Measurements from ENCODE around the gene SKIL. TPM values are rescaled to one million over a fixed set of nuclear protein-coding genes. Genes with fewer than 3 reads are reported as not detected.

Gene SKIL
- 10 to 100 TPM; 16.3 to 18.8 TPM for total RNA-seq

GRCh38 chr3:170357176-170358041 lies at the start of gene SKIL:
Gene SKIL (plus strand): TSS chr3:170357715. CDS start chr3:170360332, 2,617 bp downstream.

GRCh38 chr3:170418422-170419398 lies 61.2 kb downstream of the SKIL start, which contains the start of gene CLDN11:
Gene CLDN11 (plus strand): TSS chr3:170418868. CDS start chr3:170419067, 199 bp downstream.

Small RNAs within 50 kb of the gene (microRNA-seq; reads per million reads assigned to microRNA genes)
- not detected for gene MIR6828 (ENCODE audit: borderline microRNAs expressed, borderline replicate concordance)

Other genes starting within 250 kb of the SKIL start
- 10 to 100 TPM; 71.9 to 80.9 TPM for gene PHC3, start 176.0 kb upstream of the SKIL start, total RNA-seq
- 10 to 100 TPM; 20.8 to 23.5 TPM for gene PRKCI, start 135.3 kb upstream of the SKIL start, total RNA-seq
- gene CLDN11, start 61.2 kb downstream of the SKIL start, total RNA-seq: under 1 TPM in 1 of 2 experiments, not detected in 1; 0.10 TPM
- gene SLC7A14, start 228.4 kb downstream of the SKIL start, total RNA-seq: not detected

Measured in activated naive CD4-positive, alpha-beta T cell treated with anti-CD3 and anti-CD28 coated beads, Interleukin-2, amount 10 ng/mL, durations not matched to agents 5 hours and 36 hours (primary cell).